ENCODE results near the gene DKK3. TPM values are rescaled to one million over a fixed set of nuclear protein-coding genes. Genes with fewer than 3 reads are reported as not detected.

DKK3 gene
- total and polyA plus RNA-seq, 5 donors from 2014 or later, result 0.25 to 4.6 (median 1.8) TPM; not detected in 1

- ATAC-seq (ENCODE audit: low read depth in 2 of 2) (no peak), DNase-seq (no peak)
- H3K27me3 Mint-ChIP-seq, result peaks cover 6% of the 10 kb centered on the region
- Histone ChIP-seq H3K4me3 (ENCODE audit: low read depth, low read length) (no peak overlapping the region), H3K36me3 (ENCODE audit: control insufficient read depth, insufficient read depth, low read length) (no peaks in the 10 kb centered on the region), H3K27me3 (ENCODE audit: control insufficient read depth, insufficient read depth, low read length) (no peaks in the 10 kb centered on the region), H3K27ac (ENCODE audit: insufficient read depth, low read length, poor library complexity, severe bottlenecking) (no peak overlapping the region), H3K4me1 (ENCODE audit: control insufficient read depth, insufficient read depth, low read length, poor library complexity, severe bottlenecking) (no peaks in the 10 kb centered on the region), H3K9me3 (ENCODE audit: control insufficient read depth in 2 of 2, low read length in 2 of 2) (no peaks in the 10 kb centered on the region)
- H3K4me1 Mint-ChIP-seq, result peaks cover 0 to 7% (median under 1%) of the 10 kb centered on the region in 4 donors
- H3K9me3 Mint-ChIP-seq, result no peaks in the 10 kb centered on the region
- H3K27ac Mint-ChIP-seq, result no peak overlapping the region
- no peak overlapping the region for H3K4me3 Mint-ChIP-seq
- no peaks in the 10 kb centered on the region for H3K36me3 Mint-ChIP-seq
These were observed 36.4 kb downstream of the DKK3 start for GRCh38 chr11:11971906-11972547.

GRCh38 chr11:11970556-11970955, 37.9 kb downstream of the DKK3 start:
- H3K27ac Mint-ChIP-seq, result no peak overlapping the region
- DNase-seq, result no peak
- no peaks in the 10 kb centered on the region for H3K36me3 ChIP-seq (ENCODE audit: control insufficient read depth, insufficient read depth, low read length)
- H3K9me3 ChIP-seq (ENCODE audit: control insufficient read depth in 2 of 2, low read length in 2 of 2), result no peaks in the 10 kb centered on the region
- peaks cover 7% of the 10 kb centered on the region for H3K27me3 Mint-ChIP-seq
- H3K4me1 Mint-ChIP-seq, result peaks cover 0 to 3% (median 0%) of the 10 kb centered on the region in 4 donors
- H3K27ac ChIP-seq (ENCODE audit: insufficient read depth, low read length, poor library complexity, severe bottlenecking), result no peak overlapping the region
- H3K4me3 Mint-ChIP-seq, result no peak overlapping the region
- ATAC-seq (ENCODE audit: low read depth in 2 of 2), result no peak
- no peaks in the 10 kb centered on the region for H3K36me3 Mint-ChIP-seq
- H3K9me3 Mint-ChIP-seq, result no peaks in the 10 kb centered on the region
- H3K27me3 ChIP-seq (ENCODE audit: control insufficient read depth, insufficient read depth, low read length), result no peaks in the 10 kb centered on the region
- H3K4me1 ChIP-seq (ENCODE audit: control insufficient read depth, insufficient read depth, low read length, poor library complexity, severe bottlenecking), result no peaks in the 10 kb centered on the region
- no peak overlapping the region for H3K4me3 ChIP-seq (ENCODE audit: low read depth, low read length)

GRCh38 chr11:11969380-11970215, 38.8 kb downstream of the DKK3 start:
- H3K36me3 ChIP-seq (ENCODE audit: control insufficient read depth, insufficient read depth, low read length), result no peaks in the 10 kb centered on the region
- no peaks in the 10 kb centered on the region for H3K36me3 Mint-ChIP-seq
- no peak overlapping the region for H3K4me3 ChIP-seq (ENCODE audit: low read depth, low read length)
- no peaks in the 10 kb centered on the region for H3K4me1 Mint-ChIP-seq
- H3K9me3 ChIP-seq (ENCODE audit: control insufficient read depth in 2 of 2, low read length in 2 of 2), result no peaks in the 10 kb centered on the region
- H3K4me1 ChIP-seq (ENCODE audit: control insufficient read depth, insufficient read depth, low read length, poor library complexity, severe bottlenecking), result no peaks in the 10 kb centered on the region
- peaks cover 0 to 1% (median 0%) of the 10 kb centered on the region in 7 donors for H3K9me3 Mint-ChIP-seq
- no peak overlapping the region for H3K27ac ChIP-seq (ENCODE audit: insufficient read depth, low read length, poor library complexity, severe bottlenecking)
- no peaks in the 10 kb centered on the region for H3K27me3 ChIP-seq (ENCODE audit: control insufficient read depth, insufficient read depth, low read length)
- ATAC-seq (ENCODE audit: low read depth in 2 of 2), result no peak
- peaks cover 11% of the 10 kb centered on the region for H3K27me3 Mint-ChIP-seq
- H3K27ac Mint-ChIP-seq, result no peak overlapping the region
- no peak for DNase-seq
- no peak overlapping the region for H3K4me3 Mint-ChIP-seq

GRCh38 chr11:11968511-11969280, 39.7 kb downstream of the DKK3 start:
- Histone ChIP-seq H3K27me3 (ENCODE audit: control insufficient read depth, insufficient read depth, low read length) (no peaks in the 10 kb centered on the region), H3K36me3 (ENCODE audit: control insufficient read depth, insufficient read depth, low read length) (no peaks in the 10 kb centered on the region), H3K9me3 (ENCODE audit: control insufficient read depth in 2 of 2, low read length in 2 of 2) (no peaks in the 10 kb centered on the region), H3K27ac (ENCODE audit: insufficient read depth, low read length, poor library complexity, severe bottlenecking) (no peak overlapping the region), H3K4me3 (ENCODE audit: low read depth, low read length) (no peak overlapping the region), H3K4me1 (ENCODE audit: control insufficient read depth, insufficient read depth, low read length, poor library complexity, severe bottlenecking) (no peaks in the 10 kb centered on the region)
- no peak for DNase-seq
- ATAC-seq (ENCODE audit: low read depth in 2 of 2), result no peak
- peaks cover 11% of the 10 kb centered on the region for H3K27me3 Mint-ChIP-seq
- H3K4me1 Mint-ChIP-seq, result no peaks in the 10 kb centered on the region
- no peak overlapping the region for H3K4me3 Mint-ChIP-seq
- H3K9me3 Mint-ChIP-seq, result peaks cover 0 to 1% (median 0%) of the 10 kb centered on the region in 7 donors
- no peaks in the 10 kb centered on the region for H3K36me3 Mint-ChIP-seq
- H3K27ac Mint-ChIP-seq, result no peak overlapping the region

- Mint-ChIP-seq H3K9me3 (peaks cover 0 to 1% (median 0%) of the 10 kb centered on the region in 7 donors), H3K4me3 (no peak overlapping the region), H3K4me1 (no peaks in the 10 kb centered on the region), H3K27ac (peak overlapping the region in 1 of 3 donors; percentile 71), H3K36me3 (no peaks in the 10 kb centered on the region), H3K27me3 (peaks cover 11% of the 10 kb centered on the region)
- H3K4me1 ChIP-seq (ENCODE audit: control insufficient read depth, insufficient read depth, low read length, poor library complexity, severe bottlenecking), result no peaks in the 10 kb centered on the region
- no peak overlapping the region for H3K27ac ChIP-seq (ENCODE audit: insufficient read depth, low read length, poor library complexity, severe bottlenecking)
- ATAC-seq (ENCODE audit: low read depth in 2 of 2), result no peak
- no peaks in the 10 kb centered on the region for H3K27me3 ChIP-seq (ENCODE audit: control insufficient read depth, insufficient read depth, low read length)
- no peaks in the 10 kb centered on the region for H3K9me3 ChIP-seq (ENCODE audit: control insufficient read depth in 2 of 2, low read length in 2 of 2)
- H3K4me3 ChIP-seq (ENCODE audit: low read depth, low read length), result no peak overlapping the region
- no peak for DNase-seq
- no peaks in the 10 kb centered on the region for H3K36me3 ChIP-seq (ENCODE audit: control insufficient read depth, insufficient read depth, low read length)
These were observed 40.5 kb downstream of the DKK3 start for GRCh38 chr11:11967669-11968510.

- no peaks in the 10 kb centered on the region for H3K27me3 ChIP-seq (ENCODE audit: control insufficient read depth, insufficient read depth, low read length)
- H3K36me3 ChIP-seq (ENCODE audit: control insufficient read depth, insufficient read depth, low read length), result no peaks in the 10 kb centered on the region
- no peak overlapping the region for H3K27ac ChIP-seq (ENCODE audit: insufficient read depth, low read length, poor library complexity, severe bottlenecking)
- no peaks in the 10 kb centered on the region for H3K9me3 ChIP-seq (ENCODE audit: control insufficient read depth in 2 of 2, low read length in 2 of 2)
- Mint-ChIP-seq H3K4me3 (no peak overlapping the region), H3K9me3 (peaks cover 0 to 1% (median 0%) of the 10 kb centered on the region in 7 donors), H3K27me3 (peaks cover 11% of the 10 kb centered on the region), H3K36me3 (no peaks in the 10 kb centered on the region), H3K4me1 (peaks cover 2 to 6% (median 4%) of the 10 kb centered on the region in 4 donors), H3K27ac (peak overlapping the region in 2 of 3 donors; percentile 38 to 42)
- DNase-seq (peak; percentile 28 to 70 (median 46)), ATAC-seq (ENCODE audit: low read depth in 2 of 2) (peak; percentile 76 to 79)
- H3K4me1 ChIP-seq (ENCODE audit: control insufficient read depth, insufficient read depth, low read length, poor library complexity, severe bottlenecking), result no peaks in the 10 kb centered on the region
- H3K4me3 ChIP-seq (ENCODE audit: low read depth, low read length), result no peak overlapping the region
These were observed 41.4 kb downstream of the DKK3 start for GRCh38 chr11:11966826-11967668.
